Type B pancreatic cell (in vitro differentiated cells): ENCODE data around the gene CARD8. TPM values are rescaled to one million over a fixed set of nuclear protein-coding genes. Genes with fewer than 3 reads are reported as not detected.

Experiments used
- DNase-seq: peaks from one replicate; pipeline ENCODE4 v3.0.0; 2021; ENCODE audit warnings: mixed read lengths; ENCODE audit not compliant: unreplicated experiment; ENCODE audit errors: extremely low spot score
- H3K27ac Mint-ChIP-seq: 2 replicates; pipeline ENCODE4 v1.8.0; 2021; ENCODE audit warnings: mild to moderate bottlenecking, mixed read lengths
- H3K27me3 Mint-ChIP-seq: 2 replicates; pipeline ENCODE4 v1.8.0; 2021; ENCODE audit warnings: mixed read lengths
- H3K36me3 Mint-ChIP-seq: 2 replicates; pipeline ENCODE4 v1.8.0; 2021; ENCODE audit warnings: mixed read lengths
- H3K4me1 Mint-ChIP-seq: one replicate; pipeline ENCODE4 v1.8.0; 2021; ENCODE audit warnings: mixed read lengths; ENCODE audit not compliant: unreplicated experiment
- H3K4me3 Mint-ChIP-seq: 2 replicates; pipeline ENCODE4 v1.8.0; 2021; ENCODE audit warnings: mild to moderate bottlenecking, mixed read lengths
- H3K9me3 Mint-ChIP-seq: 2 replicates; pipeline ENCODE4 v1.8.0; 2021; ENCODE audit warnings: mixed read lengths
- CTCF ChIP-seq: fragments of 200-600 bp; sonication (generic); conservative IDR thresholded peaks from 2 replicates; pipeline ENCODE4 v1.5.0; 2021; ENCODE audit warnings: antibody characterized with exemption, mild to moderate bottlenecking
- long read RNA-seq: library from polyadenylated mRNA; unstranded; transcript quantifications from one replicate; pipeline ENCODE4 v2.0.0, GENCODE V29; 2020
- total RNA-seq: library from RNA; stranded (reverse); gene quantifications from 2 replicates; pipeline ENCODE4 v1.2.1, GENCODE V29; 2021; ENCODE audit warnings: low replicate concordance

The CARD8 gene
- 21.9 and 50.4 TPM in 2 replicates for total RNA-seq
- long read RNA-seq, partial matches to known transcripts = 6 of 34 reads
- long read RNA-seq, other reads (novel, unspliced or antisense) = 25 of 34 reads

- peaks cover 11% of the 10 kb centered on the region for H3K36me3 Mint-ChIP-seq
- peak within 1 kb of the TSS; percentile 100 for H3K27ac Mint-ChIP-seq
- peak; percentile 34 for TF ChIP-seq CTCF
- DNase-seq = no peak
- H3K4me1 Mint-ChIP-seq = peaks cover 19% of the 10 kb centered on the region
- H3K9me3 Mint-ChIP-seq = no peaks in the 10 kb centered on the region
- no peaks in the 10 kb centered on the region for H3K27me3 Mint-ChIP-seq
- peak within 1 kb of the TSS; percentile 100 for H3K4me3 Mint-ChIP-seq
These were observed at the start of gene CARD8 for GRCh38 chr19:48255376-48256303. TSS of gene CARD8 (minus strand) at chr19:48255912. CDS start at chr19:48241020, 14,892 bp downstream.

GRCh38 chr19:48303866-48304265 lies 48.2 kb upstream of the CARD8 start:
- no peak for DNase-seq
- H3K27ac Mint-ChIP-seq = no peak overlapping the region
- TF ChIP-seq CTCF = no peak
- no peaks in the 10 kb centered on the region for H3K36me3 Mint-ChIP-seq
- no peak overlapping the region for H3K4me3 Mint-ChIP-seq
- H3K27me3 Mint-ChIP-seq = no peaks in the 10 kb centered on the region
- peaks cover 5% of the 10 kb centered on the region for H3K4me1 Mint-ChIP-seq
- H3K9me3 Mint-ChIP-seq = no peaks in the 10 kb centered on the region

- Mint-ChIP-seq H3K36me3 (no peaks in the 10 kb centered on the region), H3K4me3 (no peak overlapping the region), H3K4me1 (peaks cover 5% of the 10 kb centered on the region), H3K9me3 (no peaks in the 10 kb centered on the region), H3K27ac (no peak overlapping the region), H3K27me3 (no peaks in the 10 kb centered on the region)
- TF ChIP-seq CTCF = no peak
- no peak for DNase-seq
These were observed 47.7 kb upstream of the CARD8 start for GRCh38 chr19:48303367-48303766.

- Mint-ChIP-seq H3K4me3 (no peak overlapping the region), H3K4me1 (peaks cover 5% of the 10 kb centered on the region), H3K36me3 (no peaks in the 10 kb centered on the region), H3K27ac (no peak overlapping the region), H3K27me3 (no peaks in the 10 kb centered on the region), H3K9me3 (no peaks in the 10 kb centered on the region)
- TF ChIP-seq CTCF = no peak
- DNase-seq = no peak
These were observed 46.9 kb upstream of the CARD8 start for GRCh38 chr19:48302600-48302959.

GRCh38 chr19:48301886-48302599 lies 46.3 kb upstream of the CARD8 start:
- no peaks in the 10 kb centered on the region for H3K27me3 Mint-ChIP-seq
- no peak for DNase-seq
- peaks cover 5% of the 10 kb centered on the region for H3K4me1 Mint-ChIP-seq
- no peak overlapping the region for H3K27ac Mint-ChIP-seq
- no peaks in the 10 kb centered on the region for H3K36me3 Mint-ChIP-seq
- H3K9me3 Mint-ChIP-seq = no peaks in the 10 kb centered on the region
- no peak for TF ChIP-seq CTCF
- H3K4me3 Mint-ChIP-seq = no peak overlapping the region
